GM21515 (cell line): ENCODE results near the gene ATP6V1C2.
A peak's percentile ranks its signal among the peaks of the same experiment; 100 is the strongest.

Experiments used
- ATAC-seq: cut with Tn5 transposase; IDR thresholded peaks from one replicate; pipeline ENCODE4 v1.9.1; 2021; ENCODE audit not compliant: unreplicated experiment

Gene ATP6V1C2

GRCh38 chr2:10721396-10722251 is at the start of gene ATP6V1C2:
Gene ATP6V1C2, plus strand, starts transcription at chr2:10721630. Its CDS starts 1,220 bp downstream, at chr2:10722850.
- peak; percentile 81 for ATAC-seq

DNA sequence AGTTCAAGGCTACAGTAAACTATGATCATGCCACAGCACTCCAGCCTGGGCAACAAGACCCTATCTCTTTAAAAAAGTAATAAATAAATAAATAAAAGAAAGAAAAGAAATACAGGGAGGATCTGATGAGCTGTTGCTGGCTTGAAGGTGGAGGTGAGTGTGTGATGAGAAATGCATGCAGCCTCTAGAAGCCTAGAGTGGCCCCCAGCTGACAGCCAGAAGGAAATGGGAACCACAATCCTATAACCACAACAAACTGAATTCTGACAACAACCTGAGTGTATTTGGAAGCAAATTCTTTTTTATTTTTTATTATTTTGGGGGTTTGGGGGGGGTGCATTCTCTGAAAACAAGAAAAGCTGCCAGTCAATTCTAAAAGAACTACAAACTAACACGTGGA is 46.3 kb upstream of the ATP6V1C2 start:
- no peak for ATAC-seq

DNA sequence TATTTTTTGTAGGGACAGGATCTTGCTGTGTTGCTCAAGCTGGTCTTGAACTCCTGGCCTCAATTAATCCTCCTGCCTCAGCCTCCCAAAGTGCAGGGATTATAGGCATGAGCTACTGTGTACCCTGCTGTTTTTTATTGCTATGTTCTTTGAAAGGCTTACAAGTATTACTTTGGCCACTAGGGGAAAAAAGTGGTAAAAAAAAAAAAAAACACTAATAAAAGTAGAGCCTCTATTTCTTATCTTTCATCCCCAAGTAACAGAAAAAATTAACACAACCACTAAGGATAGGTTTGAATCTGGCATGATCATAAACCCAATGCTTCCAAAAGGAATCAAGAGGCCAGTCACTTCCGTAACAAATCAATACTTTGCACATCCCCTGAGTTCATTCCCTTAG is 43.2 kb upstream of the ATP6V1C2 start:
- ATAC-seq = no peak

- ATAC-seq = no peak
Observed at GRCh38 chr2:10680214-10680613, 41.2 kb upstream of the ATP6V1C2 start.

DNA sequence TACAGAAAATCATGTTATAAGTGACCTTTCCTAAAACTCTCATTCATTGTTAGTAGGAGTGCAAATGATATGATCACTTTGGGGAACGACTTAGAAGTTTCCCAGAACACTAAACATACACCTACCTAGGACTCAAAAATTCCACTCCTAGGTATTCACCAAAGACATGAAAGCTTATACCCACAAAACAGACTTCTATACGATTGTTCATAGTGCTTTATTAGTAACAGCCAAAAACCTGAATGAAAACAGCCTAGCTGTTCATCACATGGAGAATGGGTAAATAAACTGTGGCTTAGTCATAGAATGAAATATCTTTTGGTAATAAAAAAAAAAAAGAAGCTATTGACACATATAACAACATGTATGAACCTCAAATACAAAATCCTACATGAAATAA is 40.5 kb upstream of the ATP6V1C2 start:
- ATAC-seq = no peak

GRCh38 chr2:10686176-10686730 is 35.2 kb upstream of the ATP6V1C2 start:
- ATAC-seq = no peak

DNA sequence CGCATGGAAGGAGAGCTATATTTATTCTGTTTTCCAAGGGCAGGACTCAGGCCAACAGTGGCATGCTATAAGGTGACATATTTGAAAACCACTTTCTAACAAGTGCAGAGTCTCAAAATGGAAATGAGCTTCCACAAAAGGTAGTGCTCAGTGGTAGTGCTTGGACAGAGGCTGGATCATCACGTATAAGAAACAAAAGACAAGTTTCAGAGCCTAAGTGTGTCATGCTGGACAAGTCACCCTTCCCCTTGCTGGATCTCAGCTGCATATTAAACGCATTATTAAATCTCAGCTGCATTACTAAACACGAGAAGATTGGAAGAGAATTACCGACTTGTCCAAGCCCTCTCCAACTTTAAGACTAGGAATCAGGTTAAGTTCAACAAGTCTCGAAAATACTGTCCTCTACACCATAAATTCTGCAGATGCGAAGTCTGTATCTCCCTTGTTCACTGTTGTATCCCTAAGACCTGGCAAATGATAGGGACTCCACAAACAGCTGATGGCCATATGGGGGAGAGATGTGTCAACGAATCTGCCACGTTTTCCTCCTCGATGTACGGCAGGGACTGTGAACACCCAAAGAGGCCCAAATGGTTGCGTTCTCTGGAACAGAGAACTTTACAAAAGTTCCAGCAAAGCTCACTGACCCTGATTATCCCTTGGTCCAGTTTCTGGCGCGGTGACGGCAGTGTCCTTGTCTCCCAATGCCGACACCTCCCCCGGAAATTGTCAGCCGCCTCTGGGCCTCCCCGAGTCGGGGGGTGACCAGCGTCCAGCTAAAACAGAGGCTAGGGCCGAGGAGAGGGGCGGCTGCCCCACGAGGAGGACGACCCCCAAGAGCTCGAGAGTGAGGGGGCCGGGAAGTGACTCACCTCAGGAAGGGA is 32.3 kb upstream of the ATP6V1C2 start:
- ATAC-seq = peak; percentile 21

GRCh38 chr2:10691521-10691920 is 29.9 kb upstream of the ATP6V1C2 start:
- ATAC-seq = no peak

DNA sequence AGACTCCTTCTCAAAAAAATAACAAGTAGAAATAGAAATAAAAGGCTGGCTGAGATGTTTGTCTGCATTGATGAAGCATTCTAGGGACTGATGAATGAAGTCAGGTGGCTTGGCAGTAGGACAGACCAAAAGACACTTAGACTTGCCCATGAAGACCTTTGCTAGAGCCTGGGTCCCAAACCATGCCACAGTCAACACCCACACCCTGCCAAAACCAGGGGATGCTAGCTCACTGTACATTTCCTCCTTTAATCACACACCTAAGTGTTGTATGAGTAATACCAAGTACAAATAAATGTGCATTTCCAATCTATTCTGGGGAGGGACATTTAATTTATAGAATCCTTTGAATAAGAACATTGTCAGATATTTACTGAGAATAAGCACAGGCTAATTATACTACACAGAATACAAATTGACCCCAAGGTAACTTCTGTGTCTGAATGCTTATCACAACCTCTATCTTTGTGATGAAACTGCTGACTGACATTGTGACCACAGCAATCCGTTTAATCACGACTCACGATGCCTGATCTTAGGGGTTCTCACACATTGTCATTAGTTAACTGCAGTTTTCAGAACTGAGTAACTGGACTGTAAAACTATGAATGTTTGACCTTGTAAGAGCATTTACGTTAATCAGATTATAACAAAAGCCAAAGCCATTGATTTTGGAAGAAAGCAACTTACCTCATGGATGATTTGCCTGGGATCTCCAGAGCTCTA is 21.2 kb upstream of the ATP6V1C2 start:
- ATAC-seq = no peak

- no peak for ATAC-seq
Observed at GRCh38 chr2:10704034-10704594, 17.3 kb upstream of the ATP6V1C2 start.

- no peak for ATAC-seq
Observed at GRCh38 chr2:10706033-10706432, 15.4 kb upstream of the ATP6V1C2 start.

GRCh38 chr2:10707831-10708230 is 13.6 kb upstream of the ATP6V1C2 start:
- no peak for ATAC-seq

DNA sequence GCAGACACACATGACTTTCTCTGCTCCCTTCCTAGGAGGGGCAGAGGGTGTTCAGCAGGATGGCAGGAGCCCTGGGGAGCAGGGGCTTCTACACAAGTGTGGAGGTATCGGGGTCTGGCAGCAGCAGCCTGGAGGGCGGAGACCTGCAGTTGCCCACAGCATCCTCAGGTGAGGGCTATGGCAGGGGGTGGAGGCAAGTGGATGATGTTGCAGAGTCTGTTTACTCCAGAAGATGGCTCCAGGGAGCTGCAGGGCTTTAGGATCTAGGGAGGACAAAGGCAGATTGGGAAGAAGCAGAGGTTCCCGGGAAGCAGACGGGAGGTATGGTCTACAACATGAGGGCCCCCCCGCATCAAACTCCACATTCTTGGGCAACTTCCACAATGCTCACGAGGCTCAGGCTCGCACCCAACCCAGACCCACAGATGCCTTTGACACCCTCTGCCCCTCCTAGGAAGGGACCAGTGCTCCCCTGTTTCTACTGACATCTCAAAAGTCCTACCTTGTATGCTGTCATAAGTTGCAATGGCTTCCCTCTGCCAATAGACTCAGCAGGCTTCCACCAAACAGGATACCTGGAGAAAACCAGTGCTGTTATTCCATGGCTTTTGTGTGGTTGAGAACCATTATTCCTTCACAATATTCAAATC is 12.0 kb upstream of the ATP6V1C2 start:
- no peak for ATAC-seq

GRCh38 chr2:10712185-10712809 is 9.1 kb upstream of the ATP6V1C2 start:
- ATAC-seq = no peak

GRCh38 chr2:10716581-10716980 is 4.8 kb upstream of the ATP6V1C2 start:
- ATAC-seq = no peak

DNA sequence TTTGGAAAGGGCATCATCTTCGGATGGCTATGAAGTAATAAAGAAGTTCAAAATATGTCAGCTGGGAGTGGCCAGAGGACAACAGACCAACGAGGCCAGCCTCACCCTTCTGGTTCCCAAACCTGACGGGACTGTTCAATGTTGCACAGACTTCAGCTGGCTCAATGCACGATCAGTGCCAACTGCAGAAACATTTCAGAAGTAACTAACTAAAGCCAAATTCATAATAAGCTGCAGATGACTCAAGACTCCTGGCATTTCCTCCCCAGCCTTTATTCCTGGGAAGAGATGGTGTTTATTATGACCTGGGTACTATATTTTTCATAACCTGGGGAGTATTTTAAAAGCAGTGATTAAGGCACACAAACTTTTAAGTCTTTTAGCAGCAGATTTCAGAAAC is 3.8 kb upstream of the ATP6V1C2 start:
- no peak for ATAC-seq

- no peak for ATAC-seq
Observed at GRCh38 chr2:10720306-10720705, 1.1 kb upstream of the ATP6V1C2 start.

GRCh38 chr2:10720947-10721395 is 459 bp upstream of the ATP6V1C2 start:
- no peak for ATAC-seq

- ATAC-seq = no peak
Observed at GRCh38 chr2:10722252-10722825, 909 bp downstream of the ATP6V1C2 start.
